Measurements from ENCODE around the gene MIA. TPM values are rescaled to one million over a fixed set of nuclear protein-coding genes. Genes with fewer than 3 reads are reported as not detected.

The MIA gene
- total RNA-seq, 1 donor from 2014 or later: 1.6 TPM

- TF ChIP-seq, protein P1, sequence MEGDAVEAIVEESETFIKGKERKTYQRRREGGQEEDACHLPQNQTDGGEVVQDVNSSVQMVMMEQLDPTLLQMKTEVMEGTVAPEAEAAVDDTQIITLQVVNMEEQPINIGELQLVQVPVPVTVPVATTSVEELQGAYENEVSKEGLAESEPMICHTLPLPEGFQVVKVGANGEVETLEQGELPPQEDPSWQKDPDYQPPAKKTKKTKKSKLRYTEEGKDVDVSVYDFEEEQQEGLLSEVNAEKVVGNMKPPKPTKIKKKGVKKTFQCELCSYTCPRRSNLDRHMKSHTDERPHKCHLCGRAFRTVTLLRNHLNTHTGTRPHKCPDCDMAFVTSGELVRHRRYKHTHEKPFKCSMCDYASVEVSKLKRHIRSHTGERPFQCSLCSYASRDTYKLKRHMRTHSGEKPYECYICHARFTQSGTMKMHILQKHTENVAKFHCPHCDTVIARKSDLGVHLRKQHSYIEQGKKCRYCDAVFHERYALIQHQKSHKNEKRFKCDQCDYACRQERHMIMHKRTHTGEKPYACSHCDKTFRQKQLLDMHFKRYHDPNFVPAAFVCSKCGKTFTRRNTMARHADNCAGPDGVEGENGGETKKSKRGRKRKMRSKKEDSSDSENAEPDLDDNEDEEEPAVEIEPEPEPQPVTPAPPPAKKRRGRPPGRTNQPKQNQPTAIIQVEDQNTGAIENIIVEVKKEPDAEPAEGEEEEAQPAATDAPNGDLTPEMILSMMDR (IDR thresholded peaks at IDR 0.05; ENCODE audit: insufficient read depth, low read length, severe bottlenecking): no peak
- peaks cover 7% of the 10 kb centered on the region for H3K36me3 ChIP-seq (ENCODE audit: control insufficient read depth, insufficient read depth, low read length)
- no peaks in the 10 kb centered on the region for H3K27me3 ChIP-seq (ENCODE audit: control insufficient read depth, insufficient read depth, low read length)
- DNase-seq (ENCODE audit: low read depth) (peak; percentile 95), FAIRE-seq (no peak)
- H3K4me3 ChIP-seq (ENCODE audit: low read depth, low read length): peak within 1 kb of the TSS; percentile 70
These were observed 23.6 kb downstream of the MIA start, which contains the start of gene EGLN2 for GRCh38 chr19:40798683-40799557. TSS of gene EGLN2 (plus strand) at chr19:40799191. CDS start at chr19:40800573, 1,382 bp downstream.

DNA sequence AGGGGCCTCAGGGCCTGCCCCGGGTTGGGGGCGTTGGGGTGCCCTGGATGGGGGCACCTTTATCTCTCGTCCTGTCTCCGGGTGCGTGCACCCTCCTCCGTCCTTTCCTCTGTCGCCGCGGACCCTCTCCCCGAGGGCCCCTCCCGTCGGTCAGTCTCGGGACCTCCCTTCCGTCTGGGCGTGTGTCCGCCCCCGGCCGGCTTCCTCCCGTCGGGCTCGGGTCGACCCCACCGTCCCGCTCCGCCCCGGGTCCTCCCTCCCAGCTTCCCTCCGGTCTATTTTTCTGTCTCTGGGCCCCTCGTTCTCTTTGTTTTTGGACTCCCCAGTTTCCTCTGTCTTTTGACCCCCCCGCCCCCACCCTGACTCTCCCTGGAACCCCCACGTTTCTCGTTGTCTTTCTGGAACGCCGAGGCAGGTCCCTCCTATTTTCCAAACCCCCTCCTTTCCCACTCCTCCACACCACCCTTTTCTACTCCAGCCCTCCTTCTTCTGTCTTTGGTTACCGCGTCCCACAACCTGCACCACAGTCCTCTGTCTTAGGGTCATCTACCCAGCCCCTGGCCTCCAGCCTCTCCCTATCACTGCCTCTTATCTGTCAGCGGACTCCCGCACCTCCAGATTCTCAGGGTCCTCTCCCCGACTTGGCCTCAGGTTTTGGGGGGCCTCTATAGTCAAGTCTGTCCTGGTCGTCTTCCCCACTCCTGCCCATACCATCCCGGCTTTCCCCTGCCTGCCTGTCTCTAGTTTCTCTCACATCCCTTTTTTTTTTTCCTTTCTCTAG is 24.4 kb downstream of the MIA start:
- TF ChIP-seq, protein P1 (IDR thresholded peaks at IDR 0.05; ENCODE audit: insufficient read depth, low read length, severe bottlenecking): no peak
- no peaks in the 10 kb centered on the region for H3K27me3 ChIP-seq (ENCODE audit: control insufficient read depth, insufficient read depth, low read length)
- DNase-seq (ENCODE audit: low read depth) (no peak), FAIRE-seq (no peak)
- H3K4me3 ChIP-seq (ENCODE audit: low read depth, low read length): peak overlapping the region; percentile 70
- peaks cover 7% of the 10 kb centered on the region for H3K36me3 ChIP-seq (ENCODE audit: control insufficient read depth, insufficient read depth, low read length)

- DNase-seq (ENCODE audit: low read depth) (no peak), FAIRE-seq (no peak)
- Histone ChIP-seq H3K27me3 (ENCODE audit: control insufficient read depth, insufficient read depth, low read length) (no peaks in the 10 kb centered on the region), H3K4me3 (ENCODE audit: low read depth, low read length) (peak overlapping the region; percentile 70), H3K36me3 (ENCODE audit: control insufficient read depth, insufficient read depth, low read length) (peaks cover 9% of the 10 kb centered on the region)
- TF ChIP-seq, protein P1 (IDR thresholded peaks at IDR 0.05; ENCODE audit: insufficient read depth, low read length, severe bottlenecking): no peak
These were observed 25.1 kb downstream of the MIA start for GRCh38 chr19:40800339-40800996.

DNA sequence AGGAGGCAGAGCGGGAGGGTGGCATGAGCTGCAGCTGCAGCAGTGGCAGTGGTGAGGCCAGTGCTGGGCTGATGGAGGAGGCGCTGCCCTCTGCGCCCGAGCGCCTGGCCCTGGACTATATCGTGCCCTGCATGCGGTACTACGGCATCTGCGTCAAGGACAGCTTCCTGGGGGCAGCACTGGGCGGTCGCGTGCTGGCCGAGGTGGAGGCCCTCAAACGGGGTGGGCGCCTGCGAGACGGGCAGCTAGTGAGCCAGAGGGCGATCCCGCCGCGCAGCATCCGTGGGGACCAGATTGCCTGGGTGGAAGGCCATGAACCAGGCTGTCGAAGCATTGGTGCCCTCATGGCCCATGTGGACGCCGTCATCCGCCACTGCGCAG is 25.7 kb downstream of the MIA start:
- H3K4me3 ChIP-seq (ENCODE audit: low read depth, low read length): no peak overlapping the region
- no peaks in the 10 kb centered on the region for H3K27me3 ChIP-seq (ENCODE audit: control insufficient read depth, insufficient read depth, low read length)
- TF ChIP-seq, protein P1 (IDR thresholded peaks at IDR 0.05; ENCODE audit: insufficient read depth, low read length, severe bottlenecking): no peak
- DNase-seq (ENCODE audit: low read depth): no peak
- no peak for FAIRE-seq
- peaks cover 9% of the 10 kb centered on the region for H3K36me3 ChIP-seq (ENCODE audit: control insufficient read depth, insufficient read depth, low read length)

- TF ChIP-seq, protein P1 (IDR thresholded peaks at IDR 0.05; ENCODE audit: insufficient read depth, low read length, severe bottlenecking): no peak
- no peak for DNase-seq (ENCODE audit: low read depth)
- H3K36me3 ChIP-seq (ENCODE audit: control insufficient read depth, insufficient read depth, low read length): peaks cover 11% of the 10 kb centered on the region
- H3K27me3 ChIP-seq (ENCODE audit: control insufficient read depth, insufficient read depth, low read length): no peaks in the 10 kb centered on the region
- no peak for FAIRE-seq
- no peak overlapping the region for H3K4me3 ChIP-seq (ENCODE audit: low read depth, low read length)
These were observed 26.3 kb downstream of the MIA start for GRCh38 chr19:40801426-40802299.
